HEK293 (cell line): ENCODE data around the gene GLRA1.

Experiments
- CTCF ChIA-PET: fragments of 350-600 bp; formaldehyde crosslinking; extraction: SDS; loops from one replicate; lab custom pipeline; 2021; ENCODE audit warnings: antibody characterized with exemption; lab: Yijun Ruan, JAX
- POLR2A ChIA-PET: fragments of 300-600 bp; formaldehyde crosslinking; extraction: SDS; loops from one replicate; lab custom pipeline; 2020; ENCODE audit warnings: antibody characterized with exemption, inconsistent platforms; lab: Yijun Ruan, JAX
- H3K27ac ChIP-seq: fragments of 200-500 bp; sonication (Bioruptor generic); 2 replicates; pipeline ENCODE4 v1.5.1; 2014; ENCODE audit warnings: low read depth, low read length, control low read depth, inconsistent platforms; ENCODE audit errors: extremely low read depth
- H3K36me3 ChIP-seq, 2 experiments: fragments of 200-500 bp in 1 of 2; sonication (Bioruptor generic) in 1 of 2; 1 replicate in 1 of 2; 2 replicates in 1 of 2; pipeline ENCODE4 v1.5.1; 2014 to 2017; ENCODE audit warnings: inconsistent platforms in 2 of 2, low read length in 2 of 2; ENCODE audit not compliant: control insufficient read depth in 2 of 2, insufficient read depth in 1 of 2
- H3K4me1 ChIP-seq: fragments of 200-500 bp; sonication (Bioruptor generic); 2 replicates; pipeline ENCODE4 v1.5.1; 2014; ENCODE audit warnings: mild to moderate bottlenecking, low read length, inconsistent platforms; ENCODE audit not compliant: control insufficient read depth, insufficient read depth
- H3K4me3 ChIP-seq: 2 replicates; pipeline ENCODE4 v1.5.1; 2011; ENCODE audit warnings: low read depth, mild to moderate bottlenecking, control low read depth, low read length, moderate library complexity
- H3K9me3 ChIP-seq: fragments of 200-500 bp; sonication (Bioruptor generic); 2 replicates; pipeline ENCODE4 v1.5.1; 2014; ENCODE audit warnings: low read depth, low read length, inconsistent platforms; ENCODE audit not compliant: control insufficient read depth, insufficient read depth
- BCL11A ChIP-seq: fragments of 450-650 bp; formaldehyde crosslinking; IDR thresholded peaks from 2 replicates; pipeline ENCODE4 v1.5.1; 2016; ENCODE audit warnings: low read depth, missing biosample characterization, missing genetic modification characterization
- FEZF1 ChIP-seq: fragments of 450-650 bp; formaldehyde crosslinking; IDR thresholded peaks from 2 replicates; pipeline ENCODE4 v1.5.1; 2016; ENCODE audit warnings: missing biosample characterization, missing genetic modification characterization
- HOXC10 ChIP-seq: sonication (generic); formaldehyde crosslinking; IDR thresholded peaks from 2 replicates; pipeline ENCODE4 v1.8.1; 2023; ENCODE audit warnings: mild to moderate bottlenecking, missing genetic modification reagents
- INSM2 ChIP-seq: fragments of 450-650 bp; formaldehyde crosslinking; IDR thresholded peaks from 2 replicates; pipeline ENCODE4 v1.5.1; 2016; ENCODE audit warnings: missing biosample characterization, missing genetic modification characterization
- REPIN1 ChIP-seq: fragments of 450-650 bp; formaldehyde crosslinking; IDR thresholded peaks from 2 replicates; pipeline ENCODE4 v1.5.1; 2017; ENCODE audit warnings: missing biosample characterization, missing genetic modification characterization, low read depth
- TCF7L2 ChIP-seq: IDR thresholded peaks from 2 replicates; pipeline ENCODE4 v1.6.1; 2011; ENCODE audit warnings: low read depth, mild to moderate bottlenecking, inconsistent platforms, low read length, moderate library complexity, borderline replicate concordance
- ZBTB7A ChIP-seq: fragments of 450-650 bp; formaldehyde crosslinking; IDR thresholded peaks from 2 replicates; pipeline ENCODE4 v1.5.1; 2016; ENCODE audit warnings: low read depth, missing biosample characterization, missing genetic modification characterization
- ZNF112 ChIP-seq: fragments of 450-650 bp; formaldehyde crosslinking; IDR thresholded peaks from 2 replicates; pipeline ENCODE4 v1.5.0; 2017; ENCODE audit warnings: missing biosample characterization, missing genetic modification characterization
- ZNF114 ChIP-seq: fragments of 450-650 bp; formaldehyde crosslinking; IDR thresholded peaks from 2 replicates; pipeline ENCODE4 v1.5.0; 2017; ENCODE audit warnings: missing biosample characterization, missing genetic modification characterization
- ZNF132 ChIP-seq: fragments of 450-650 bp; formaldehyde crosslinking; IDR thresholded peaks from 2 replicates; pipeline ENCODE4 v1.5.1; 2017; ENCODE audit warnings: missing biosample characterization, missing genetic modification characterization, borderline replicate concordance
- ZNF16 ChIP-seq: fragments of 450-650 bp; formaldehyde crosslinking; IDR thresholded peaks from 2 replicates; pipeline ENCODE4 v1.5.1; 2016; ENCODE audit warnings: low read depth, missing biosample characterization, missing genetic modification characterization
- ZNF19 ChIP-seq: fragments of 450-650 bp; formaldehyde crosslinking; IDR thresholded peaks from 2 replicates; pipeline ENCODE4; 2016; ENCODE audit warnings: missing biosample characterization, missing genetic modification characterization, low read depth
- ZNF248 ChIP-seq: fragments of 450-650 bp; formaldehyde crosslinking; IDR thresholded peaks from 2 replicates; pipeline ENCODE4 v1.5.1; 2017; ENCODE audit warnings: missing biosample characterization, missing genetic modification characterization
- ZNF302 ChIP-seq: fragments of 450-650 bp; formaldehyde crosslinking; IDR thresholded peaks from 2 replicates; pipeline ENCODE4 v1.5.1; 2016; ENCODE audit warnings: missing biosample characterization, missing genetic modification characterization, low read depth
- ZNF324 ChIP-seq: fragments of 450-650 bp; formaldehyde crosslinking; IDR thresholded peaks from 2 replicates; pipeline ENCODE4 v1.5.1; 2016; ENCODE audit warnings: missing biosample characterization, missing genetic modification characterization
- ZNF37A ChIP-seq: fragments of 450-650 bp; IDR thresholded peaks from 2 replicates; pipeline ENCODE4 v1.5.1; 2018; ENCODE audit warnings: missing biosample characterization, missing genetic modification characterization
- ZNF391 ChIP-seq: fragments of 450-650 bp; formaldehyde crosslinking; IDR thresholded peaks from 2 replicates; pipeline ENCODE4 v1.5.1; 2016; ENCODE audit warnings: low read depth, missing biosample characterization, missing genetic modification characterization, borderline replicate concordance
- ZNF449 ChIP-seq: fragments of 450-650 bp; formaldehyde crosslinking; IDR thresholded peaks from 2 replicates; pipeline ENCODE4 v1.5.1; 2017; ENCODE audit warnings: missing biosample characterization, mild to moderate bottlenecking, missing genetic modification characterization, moderate library complexity
- ZNF521 ChIP-seq: fragments of 450-650 bp; formaldehyde crosslinking; IDR thresholded peaks from 2 replicates; pipeline ENCODE4 v1.5.1; 2017; ENCODE audit warnings: missing biosample characterization, mild to moderate bottlenecking, missing genetic modification characterization
- ZNF530 ChIP-seq: fragments of 450-650 bp; formaldehyde crosslinking; IDR thresholded peaks from 2 replicates; pipeline ENCODE4 v1.5.1; 2016; ENCODE audit warnings: low read depth, missing biosample characterization, missing genetic modification characterization
- ZNF580 ChIP-seq: fragments of 450-650 bp; formaldehyde crosslinking; IDR thresholded peaks from 2 replicates; pipeline ENCODE4 v1.5.1; 2016; ENCODE audit warnings: missing biosample characterization, missing genetic modification characterization
- ZNF629 ChIP-seq: fragments of 450-650 bp; formaldehyde crosslinking; IDR thresholded peaks from 2 replicates; pipeline ENCODE4 v1.5.1; 2017; ENCODE audit warnings: missing biosample characterization, missing genetic modification characterization
- ZNF654 ChIP-seq: fragments of 450-650 bp; formaldehyde crosslinking; IDR thresholded peaks from 2 replicates; pipeline ENCODE4 v1.5.1; 2016; ENCODE audit warnings: low read depth, missing biosample characterization, missing genetic modification characterization
- ZNF658 ChIP-seq: fragments of 450-650 bp; formaldehyde crosslinking; IDR thresholded peaks from 2 replicates; pipeline ENCODE4; 2016; ENCODE audit warnings: missing biosample characterization, missing genetic modification characterization
- ZNF830 ChIP-seq: fragments of 450-650 bp; IDR thresholded peaks from 2 replicates; pipeline ENCODE4 v1.5.0; 2018; ENCODE audit warnings: missing biosample characterization, missing genetic modification characterization, low read depth, mild to moderate bottlenecking, moderate library complexity
- ZNF837 ChIP-seq: fragments of 450-650 bp; formaldehyde crosslinking; IDR thresholded peaks from 2 replicates; pipeline ENCODE4 v1.5.1; 2016; ENCODE audit warnings: missing biosample characterization, missing genetic modification characterization
- ZSCAN16 ChIP-seq: fragments of 450-650 bp; formaldehyde crosslinking; IDR thresholded peaks from 2 replicates; pipeline ENCODE4 v1.5.1; 2016; ENCODE audit warnings: missing biosample characterization, missing genetic modification characterization
- ZSCAN5A ChIP-seq: fragments of 450-650 bp; formaldehyde crosslinking; IDR thresholded peaks from 2 replicates; pipeline ENCODE4 v1.5.1; 2016; ENCODE audit warnings: missing biosample characterization, missing genetic modification characterization

GLRA1 gene

GRCh38 chr5:151889614-151890013, 35.0 kb downstream of the GLRA1 start:
- H3K4me1 ChIP-seq: no peaks in the 10 kb centered on the region
- ChIA-PET CTCF (no interaction called here), POLR2A (no interaction called here)
- no peaks in the 10 kb centered on the region for H3K36me3 ChIP-seq
- no peak overlapping the region for H3K27ac ChIP-seq
- TF ChIP-seq BCL11A (no peak), ZNF521 (tag by site-specific recombination) (no peak), ZNF19 (tag by site-specific recombination) (no peak), ZNF580 (tag by site-specific recombination) (no peak), ZNF302 (tag by site-specific recombination) (no peak), ZNF629 (no peak), INSM2 (tag by site-specific recombination) (no peak), ZNF16 (tag by site-specific recombination) (no peak), ZSCAN16 (tag by site-specific recombination) (no peak), ZNF132 (tag by site-specific recombination) (no peak), ZNF37A (tag by site-specific recombination) (no peak), ZNF391 (tag by site-specific recombination) (no peak), TCF7L2 (no peak), ZNF654 (tag by site-specific recombination) (no peak), ZNF248 (tag by site-specific recombination) (no peak), ZNF324 (tag by site-specific recombination) (no peak), ZNF114 (tag by site-specific recombination) (no peak), HOXC10 (CRISPR knock-in tag) (no peak), ZNF112 (no peak), ZNF658 (tag by site-specific recombination) (no peak)
- TF ChIP-seq, all 188 proteins: peak for 0
- no peak overlapping the region for H3K4me3 ChIP-seq
- no peaks in the 10 kb centered on the region for H3K9me3 ChIP-seq

GRCh38 chr5:151886546-151887275, 37.9 kb downstream of the GLRA1 start:
- Histone ChIP-seq H3K4me1 (no peaks in the 10 kb centered on the region), H3K4me3 (no peak overlapping the region), H3K9me3 (no peaks in the 10 kb centered on the region), H3K36me3 (no peaks in the 10 kb centered on the region), H3K27ac (no peak overlapping the region)
- CTCF ChIA-PET: interaction anchor here (1.9 kb wide), 1 partner anchor 11 kb away, joined by 7 read pairs; no protein-coding TSS in a partner anchor
- POLR2A ChIA-PET: no interaction called here
- TF ChIP-seq REPIN1 (tag by site-specific recombination) (no peak), ZNF830 (tag by site-specific recombination) (no peak), ZNF837 (tag by site-specific recombination) (no peak), ZSCAN5A (tag by site-specific recombination) (no peak), ZBTB7A (tag by site-specific recombination) (no peak), ZNF530 (tag by site-specific recombination) (no peak), FEZF1 (no peak), ZNF449 (tag by site-specific recombination) (no peak)
